ENCODE data around the gene C15orf62. TPM values are rescaled to one million over a fixed set of nuclear protein-coding genes. Genes with fewer than 3 reads are reported as not detected.

The C15orf62 gene
- total and polyA plus RNA-seq, 8 donors: 0.06 to 0.46 (median 0.16) TPM; not detected in 1

DNA sequence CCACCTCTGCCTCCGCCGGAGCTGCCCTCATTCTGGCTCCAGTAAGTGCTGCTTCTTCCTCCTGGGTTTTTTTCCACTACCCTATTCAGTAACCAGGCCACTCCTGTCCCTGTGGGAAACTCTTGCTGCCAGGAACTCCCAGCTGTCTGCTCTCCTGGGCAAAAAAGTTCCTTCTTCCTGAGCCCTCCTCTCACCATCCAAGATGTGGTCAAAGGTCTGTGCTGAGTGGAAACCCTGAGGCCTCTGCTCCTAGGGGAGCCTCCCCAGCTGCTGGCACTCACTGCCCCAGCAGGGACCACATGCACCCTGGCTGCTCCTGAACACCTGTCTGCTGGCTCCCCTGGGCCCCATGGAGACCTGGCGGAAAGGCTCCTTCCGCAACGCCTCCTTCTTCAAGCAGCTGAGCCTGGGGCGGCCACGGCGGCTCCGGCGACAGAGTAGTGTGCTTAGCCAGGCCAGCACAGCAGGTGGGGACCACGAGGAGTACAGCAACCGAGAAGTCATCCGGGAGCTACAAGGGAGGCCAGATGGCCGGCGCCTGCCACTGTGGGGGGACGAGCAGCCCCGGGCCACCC is 454 bp downstream of the C15orf62 start:
- H3K4me1 ChIP-seq: peaks cover 0 to 4% (median under 1%) of the 10 kb centered on the region in 3 donors
- 88 to 91% methylated on average over 16 to 17 of the region's 17 CpGs for WGBS, 2 donors

GRCh38 chr15:40771242-40771641 is 1.5 kb downstream of the C15orf62 start:
- intact Hi-C loops (cut with DNase I): no loop called here
- H3K4me3 ChIP-seq: no peak overlapping the region
- ATAC-seq (no peak), FAIRE-seq (no peak), DNase-seq (peak in 1 of 6 donors; percentile 3)
- no peak for TF ChIP-seq CTCF (IDR thresholded peaks at IDR 0.05)
- H3K27me3 ChIP-seq: no peaks in the 10 kb centered on the region
- H3K36me3 ChIP-seq: peaks cover 0 to 32% (median 15%) of the 10 kb centered on the region in 3 donors
- WGBS, 2 donors: 93 to 95% methylated on average over 5 of the region's 5 CpGs
- H3K4me1 ChIP-seq: no peaks in the 10 kb centered on the region
- H3K9me3 ChIP-seq: no peaks in the 10 kb centered on the region
- no peak overlapping the region for H3K27ac ChIP-seq

More for the DNA sequence above, 454 bp downstream of the C15orf62 start:
- DNase-seq (no peak), ATAC-seq (peak in 2 of 4 donors; percentile 2 to 5), FAIRE-seq (no peak)
- no peak overlapping the region for H3K4me3 ChIP-seq
- no peak for TF ChIP-seq CTCF (IDR thresholded peaks at IDR 0.05)
- intact Hi-C loops (cut with DNase I): no loop called here
- no peaks in the 10 kb centered on the region for H3K27me3 ChIP-seq
- H3K27ac ChIP-seq: peak overlapping the region in 2 of 4 donors; percentile 43 to 51
- H3K36me3 ChIP-seq: peaks cover 0 to 21% (median 6%) of the 10 kb centered on the region in 3 donors
- H3K9me3 ChIP-seq: no peaks in the 10 kb centered on the region

- H3K4me3 ChIP-seq: no peak overlapping the region
- H3K36me3 ChIP-seq: peaks cover 0 to 32% (median 18%) of the 10 kb centered on the region in 3 donors
- no peaks in the 10 kb centered on the region for H3K9me3 ChIP-seq
- ATAC-seq (no peak), DNase-seq (peak in 1 of 6 donors; percentile 39), FAIRE-seq (no peak)
- TF ChIP-seq CTCF (IDR thresholded peaks at IDR 0.05): no peak
- H3K4me1 ChIP-seq: no peaks in the 10 kb centered on the region
- no peaks in the 10 kb centered on the region for H3K27me3 ChIP-seq
- H3K27ac ChIP-seq: no peak overlapping the region
- 90 to 91% methylated on average over 12 to 13 of the region's 13 CpGs for WGBS, 2 donors
- intact Hi-C loops (cut with DNase I): no loop called here
Observed at GRCh38 chr15:40772014-40772413, 2.2 kb downstream of the C15orf62 start.

GRCh38 chr15:40773496-40773895 is 3.7 kb downstream of the C15orf62 start:
- 88 to 94% methylated on average over 8 of the region's 8 CpGs for WGBS, 2 donors
- DNase-seq: peak in 1 of 6 donors; percentile 35
- no peaks in the 10 kb centered on the region for H3K4me1 ChIP-seq
- FAIRE-seq: no peak
- H3K27ac ChIP-seq: no peak overlapping the region
- no peak for TF ChIP-seq CTCF (IDR thresholded peaks at IDR 0.05)
- ATAC-seq: no peak
- H3K9me3 ChIP-seq: no peaks in the 10 kb centered on the region
- no peak overlapping the region for H3K4me3 ChIP-seq
- peaks cover 0 to 38% (median 18%) of the 10 kb centered on the region in 3 donors for H3K36me3 ChIP-seq
- intact Hi-C loops (cut with DNase I): no loop called here
- no peaks in the 10 kb centered on the region for H3K27me3 ChIP-seq

DNA sequence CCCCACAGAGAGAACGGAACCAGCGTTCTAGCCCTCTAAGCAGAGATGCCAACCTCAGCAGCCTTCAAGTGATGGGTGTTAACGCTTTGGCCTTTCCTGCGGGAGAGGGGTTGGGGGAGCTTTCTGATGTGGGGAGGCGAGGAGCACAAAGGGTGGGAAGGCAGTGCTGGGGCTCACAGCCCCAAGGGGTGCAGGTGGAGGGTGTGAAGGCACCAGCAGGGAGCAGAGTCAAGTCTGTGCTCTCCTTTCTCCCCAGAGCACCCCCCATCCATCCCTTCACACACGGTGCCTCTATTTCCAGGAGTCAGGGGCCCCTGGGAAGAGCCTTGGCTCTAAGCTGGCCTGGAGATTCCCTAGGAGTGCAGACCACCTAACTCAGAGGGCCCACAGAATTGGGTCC is 4.1 kb downstream of the C15orf62 start:
- Histone ChIP-seq H3K27me3 (no peaks in the 10 kb centered on the region), H3K27ac (no peak overlapping the region), H3K9me3 (no peaks in the 10 kb centered on the region), H3K4me1 (no peaks in the 10 kb centered on the region), H3K4me3 (no peak overlapping the region), H3K36me3 (peaks cover 0 to 42% (median 18%) of the 10 kb centered on the region in 3 donors)
- TF ChIP-seq CTCF (IDR thresholded peaks at IDR 0.05): no peak
- 92 to 93% methylated on average over 6 of the region's 6 CpGs for WGBS, 2 donors
- ATAC-seq: no peak
- peak in 1 of 6 donors; percentile 23 for DNase-seq
- intact Hi-C loops (cut with DNase I): no loop called here
- no peak for FAIRE-seq
